Endodermal cell (in vitro differentiated cells): ENCODE results near the gene FASN. TPM values are rescaled to one million over a fixed set of nuclear protein-coding genes. Genes with fewer than 3 reads are reported as not detected.

Experiments used
- DNase-seq: peaks from one replicate; pipeline ENCODE4 v3.0.0-alpha.2; 2017
- H3K27ac ChIP-seq: 2 replicates; pipeline ENCODE4 v1.5.1; 2013; ENCODE audit warnings: mild to moderate bottlenecking, low read depth, low read length, moderate library complexity
- H3K27me3 ChIP-seq: 2 replicates; pipeline ENCODE4 v1.6.1; 2013; ENCODE audit warnings: mild to moderate bottlenecking, low read length, moderate library complexity; ENCODE audit not compliant: insufficient read depth, control insufficient read depth, poor library complexity, severe bottlenecking
- H3K36me3 ChIP-seq: 2 replicates; pipeline ENCODE4 v1.7.0; 2013; ENCODE audit warnings: mild to moderate bottlenecking, low read length, moderate library complexity; ENCODE audit not compliant: control insufficient read depth, insufficient read depth
- H3K4me1 ChIP-seq: one replicate; pipeline ENCODE4 v1.7.0; 2013; ENCODE audit warnings: low read length; ENCODE audit not compliant: control insufficient read depth, insufficient read depth
- H3K4me3 ChIP-seq: 2 replicates; pipeline ENCODE4 v1.5.1; 2013; ENCODE audit warnings: mild to moderate bottlenecking, low read length, moderate library complexity
- H3K9ac ChIP-seq: 2 replicates; pipeline ENCODE4 v1.6.1; 2013; ENCODE audit warnings: mild to moderate bottlenecking, low read length, moderate library complexity; ENCODE audit not compliant: poor library complexity, severe bottlenecking; ENCODE audit errors: extremely low read depth
- H3K9me3 ChIP-seq: 2 replicates; pipeline ENCODE4 v1.6.1; 2013; ENCODE audit warnings: mild to moderate bottlenecking, low read length, moderate library complexity; ENCODE audit not compliant: control insufficient read depth
- H3K27ac Mint-ChIP-seq: 2 replicates; pipeline ENCODE4 v1.8.0; 2020; ENCODE audit warnings: mixed read lengths
- H3K27me3 Mint-ChIP-seq: 2 replicates; pipeline ENCODE4 v1.8.0; 2021; ENCODE audit warnings: mild to moderate bottlenecking, mixed read lengths; ENCODE audit not compliant: insufficient read depth
- H3K36me3 Mint-ChIP-seq: 2 replicates; pipeline ENCODE4 v1.8.0; 2020; ENCODE audit warnings: low read depth, mixed read lengths
- H3K4me1 Mint-ChIP-seq: 2 replicates; pipeline ENCODE4 v1.8.0; 2020; ENCODE audit warnings: mixed read lengths
- H3K4me3 Mint-ChIP-seq: 2 replicates; pipeline ENCODE4 v1.8.0; 2020; ENCODE audit warnings: mild to moderate bottlenecking, moderate library complexity, mixed read lengths
- H3K9me3 Mint-ChIP-seq: 2 replicates; pipeline ENCODE4 v1.8.0; 2020; ENCODE audit warnings: mild to moderate bottlenecking, mixed read lengths
- CTCF ChIP-seq: fragments of 200-600 bp; sonication (generic); conservative IDR thresholded peaks from 2 replicates; pipeline ENCODE4 v1.5.0; 2021; ENCODE audit warnings: antibody characterized with exemption, mild to moderate bottlenecking
- WGBS, 2 experiments: methylation state at CpG; one replicate each; pipeline versions ENCODE4 v1.1.5 to v1.1.7; 2013; ENCODE audit warnings: missing lambda C conversion rate in 2 of 2, mixed read lengths in 1 of 2; ENCODE audit not compliant: insufficient coverage in 1 of 2, insufficient read length in 1 of 2; 5-methylcytosine and 5-hydroxymethylcytosine counted together
- total RNA-seq, 2 donors: library from RNA; stranded (reverse); fragmentation: NEBNext Ultra II Directional in 1 of 2; extraction: Animal tissue kit (Norgen Biotek cat#: 25700) in 1 of 2; gene quantifications; 2 replicates in 1 of 2; 3 replicates in 1 of 2; pipeline ENCODE4 v1.2.1, GENCODE V29; 2021

Gene FASN
- total RNA-seq, 2 donors from 2014 or later = 371 to 498 TPM

GRCh38 chr17:82090549-82091263 is 7.3 kb downstream of the FASN start:
- no peaks in the 10 kb centered on the region for H3K27me3 Mint-ChIP-seq
- Histone ChIP-seq H3K36me3 (peaks cover 61% of the 10 kb centered on the region), H3K9me3 (no peaks in the 10 kb centered on the region), H3K9ac (no peak overlapping the region), H3K4me1 (peaks cover 6% of the 10 kb centered on the region), H3K27ac (no peak overlapping the region), H3K4me3 (no peak overlapping the region), H3K27me3 (no peaks in the 10 kb centered on the region)
- TF ChIP-seq CTCF = no peak
- WGBS, 2 experiments = 96 to 97% methylated on average over 16 to 29 of the region's 29 CpGs
- peaks cover 32% of the 10 kb centered on the region for H3K36me3 Mint-ChIP-seq
- no peak overlapping the region for H3K27ac Mint-ChIP-seq
- H3K9me3 Mint-ChIP-seq = no peaks in the 10 kb centered on the region
- H3K4me3 Mint-ChIP-seq = no peak overlapping the region
- no peak for DNase-seq
- no peaks in the 10 kb centered on the region for H3K4me1 Mint-ChIP-seq

- no peak overlapping the region for H3K4me3 Mint-ChIP-seq
Observed at GRCh38 chr17:82089723-82090548, 8.1 kb downstream of the FASN start.

More at GRCh38 chr17:82089723-82090548, 8.1 kb downstream of the FASN start:
- Mint-ChIP-seq H3K27ac (no peak overlapping the region), H3K9me3 (no peaks in the 10 kb centered on the region), H3K4me1 (no peaks in the 10 kb centered on the region), H3K27me3 (no peaks in the 10 kb centered on the region), H3K36me3 (peaks cover 26% of the 10 kb centered on the region)
- TF ChIP-seq CTCF = no peak
- H3K4me3 ChIP-seq = no peak overlapping the region
- H3K36me3 ChIP-seq = peaks cover 54% of the 10 kb centered on the region
- no peak overlapping the region for H3K9ac ChIP-seq
- no peak for DNase-seq
- no peaks in the 10 kb centered on the region for H3K4me1 ChIP-seq
- H3K27me3 ChIP-seq = no peaks in the 10 kb centered on the region
- no peak overlapping the region for H3K27ac ChIP-seq
- no peaks in the 10 kb centered on the region for H3K9me3 ChIP-seq
- 96% methylated on average over 14 to 29 of the region's 29 CpGs for WGBS, 2 experiments
